HG03342 (cell line): Measurements from ENCODE around the gene CLDN14.

Experiments
- ATAC-seq: cut with Tn5 transposase; IDR thresholded peaks from one replicate; pipeline ENCODE4 v1.9.1; 2021; ENCODE audit warnings: mild to moderate bottlenecking, moderate library complexity; ENCODE audit not compliant: unreplicated experiment

The CLDN14 gene

GRCh38 chr21:36473203-36473602 is 6.7 kb downstream of the CLDN14 start:
- no peak for ATAC-seq

GRCh38 chr21:36472377-36472776 is 7.5 kb downstream of the CLDN14 start:
- ATAC-seq, result no peak

- ATAC-seq, result peak; percentile 61
Observed at GRCh38 chr21:36471254-36471723, 8.6 kb downstream of the CLDN14 start.

GRCh38 chr21:36470294-36470693 is 9.6 kb downstream of the CLDN14 start:
- no peak for ATAC-seq

- no peak for ATAC-seq
Observed at GRCh38 chr21:36466061-36466511, 13.8 kb downstream of the CLDN14 start.

GRCh38 chr21:36465478-36465877 is 14.4 kb downstream of the CLDN14 start:
- no peak for ATAC-seq

- no peak for ATAC-seq
Observed at GRCh38 chr21:36464590-36464989, 15.3 kb downstream of the CLDN14 start.

GRCh38 chr21:36463991-36464390 is 15.9 kb downstream of the CLDN14 start:
- ATAC-seq, result no peak

- no peak for ATAC-seq
Observed at GRCh38 chr21:36463204-36463603, 16.7 kb downstream of the CLDN14 start.

- ATAC-seq, result no peak
Observed at GRCh38 chr21:36461918-36462486, 17.9 kb downstream of the CLDN14 start.

- ATAC-seq, result no peak
Observed at GRCh38 chr21:36461277-36461917, 18.5 kb downstream of the CLDN14 start.

GRCh38 chr21:36460866-36461265 is 19.1 kb downstream of the CLDN14 start:
- ATAC-seq, result no peak

- no peak for ATAC-seq
Observed at GRCh38 chr21:36459098-36459497, 20.8 kb downstream of the CLDN14 start.

- ATAC-seq, result no peak
Observed at GRCh38 chr21:36456729-36457414, 23.1 kb downstream of the CLDN14 start.

- no peak for ATAC-seq
Observed at GRCh38 chr21:36454706-36455105, 25.2 kb downstream of the CLDN14 start.

GRCh38 chr21:36454093-36454531 is 25.8 kb downstream of the CLDN14 start:
- ATAC-seq, result no peak

- ATAC-seq, result no peak
Observed at GRCh38 chr21:36452281-36452825, 27.6 kb downstream of the CLDN14 start.

- no peak for ATAC-seq
Observed at GRCh38 chr21:36451506-36451905, 28.4 kb downstream of the CLDN14 start.

- ATAC-seq, result no peak
Observed at GRCh38 chr21:36450511-36450910, 29.4 kb downstream of the CLDN14 start.

- no peak for ATAC-seq
Observed at GRCh38 chr21:36446301-36446700, 33.6 kb downstream of the CLDN14 start.

- no peak for ATAC-seq
Observed at GRCh38 chr21:36441715-36442114, 38.2 kb downstream of the CLDN14 start.

GRCh38 chr21:36437745-36438128 is 42.2 kb downstream of the CLDN14 start:
- no peak for ATAC-seq
